GM19025 (cell line): ENCODE data around the gene RNF217.
"Not testable (repeated sequence)": the region's sequence is repeated elsewhere in the genome, so short reads cannot be mapped to it uniquely, and the experiment has no call there.

Experiments
- ATAC-seq: cut with Tn5 transposase; IDR thresholded peaks from one replicate; pipeline ENCODE4 v1.9.1; 2021; ENCODE audit warnings: mild to moderate bottlenecking, low read depth, moderate library complexity; ENCODE audit not compliant: unreplicated experiment

Gene RNF217

GRCh38 chr6:125013938-125014660, 51.9 kb downstream of the RNF217 start:
- no peak for ATAC-seq

GRCh38 chr6:125014661-125014957, 52.4 kb downstream of the RNF217 start:
- no peak for ATAC-seq

GRCh38 chr6:125015152-125015551, 52.9 kb downstream of the RNF217 start:
- ATAC-seq: no peak

GRCh38 chr6:125018136-125018535, 55.9 kb downstream of the RNF217 start:
- no peak for ATAC-seq

- ATAC-seq: no peak
Measured at GRCh38 chr6:125019281-125019680, 57.0 kb downstream of the RNF217 start.

- ATAC-seq: no peak
Measured at GRCh38 chr6:125019918-125020317, 57.7 kb downstream of the RNF217 start.

GRCh38 chr6:125020385-125020784, 58.1 kb downstream of the RNF217 start:
- ATAC-seq: no peak

- ATAC-seq: no peak
Measured at GRCh38 chr6:125022391-125022989, 60.3 kb downstream of the RNF217 start.

GRCh38 chr6:125025164-125025854, 63.1 kb downstream of the RNF217 start:
- ATAC-seq: no peak

GRCh38 chr6:125027287-125027686, 65.0 kb downstream of the RNF217 start:
- ATAC-seq: no peak

- no peak for ATAC-seq
Measured at GRCh38 chr6:125030969-125031368, 68.7 kb downstream of the RNF217 start.

GRCh38 chr6:125031385-125031784, 69.1 kb downstream of the RNF217 start:
- no peak for ATAC-seq

GRCh38 chr6:125034929-125035328, 72.7 kb downstream of the RNF217 start:
- not testable (repeated sequence) for ATAC-seq

GRCh38 chr6:125036486-125036885, 74.2 kb downstream of the RNF217 start:
- not testable (repeated sequence) for ATAC-seq

GRCh38 chr6:125037827-125038226, 75.6 kb downstream of the RNF217 start:
- ATAC-seq: no peak

- ATAC-seq: no peak
Measured at GRCh38 chr6:125038925-125039324, 76.7 kb downstream of the RNF217 start.

- ATAC-seq: no peak
Measured at GRCh38 chr6:125041740-125042459, 79.7 kb downstream of the RNF217 start.

- no peak for ATAC-seq
Measured at GRCh38 chr6:125044066-125044465, 81.8 kb downstream of the RNF217 start.

GRCh38 chr6:125044667-125045066, 82.4 kb downstream of the RNF217 start:
- ATAC-seq: no peak

- ATAC-seq: no peak
Measured at GRCh38 chr6:125046107-125046925, 84.1 kb downstream of the RNF217 start.
